ENCODE data around the gene TCFL5.

DNA sequence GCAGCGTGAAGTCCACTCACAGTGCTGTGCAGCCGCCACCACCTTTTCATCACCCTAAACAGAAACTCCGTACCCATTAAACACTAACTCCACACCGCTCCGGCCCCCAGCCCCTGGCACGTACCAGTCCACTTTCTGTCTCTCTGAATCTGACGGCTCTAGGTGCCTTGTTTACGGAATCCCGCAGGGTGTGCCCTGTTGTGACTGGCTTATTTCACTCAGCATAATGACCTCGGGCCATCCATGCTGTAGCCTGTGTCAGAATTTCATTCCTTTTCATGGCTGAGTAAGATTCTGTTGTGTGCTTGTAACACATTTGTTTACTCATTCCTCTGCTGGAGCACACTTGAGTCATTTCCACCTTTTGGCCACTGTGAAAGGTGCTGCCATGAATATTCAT lies 18.0 kb downstream of the TCFL5 start:
- TF ChIP-seq POLR2AphosphoS5 (IDR thresholded peaks at IDR 0.05) (no peak), CTCF (IDR thresholded peaks at IDR 0.05) (no peak), EP300 (IDR thresholded peaks at IDR 0.05) (no peak)
